ENCODE results near the gene WDR37.

DNA sequence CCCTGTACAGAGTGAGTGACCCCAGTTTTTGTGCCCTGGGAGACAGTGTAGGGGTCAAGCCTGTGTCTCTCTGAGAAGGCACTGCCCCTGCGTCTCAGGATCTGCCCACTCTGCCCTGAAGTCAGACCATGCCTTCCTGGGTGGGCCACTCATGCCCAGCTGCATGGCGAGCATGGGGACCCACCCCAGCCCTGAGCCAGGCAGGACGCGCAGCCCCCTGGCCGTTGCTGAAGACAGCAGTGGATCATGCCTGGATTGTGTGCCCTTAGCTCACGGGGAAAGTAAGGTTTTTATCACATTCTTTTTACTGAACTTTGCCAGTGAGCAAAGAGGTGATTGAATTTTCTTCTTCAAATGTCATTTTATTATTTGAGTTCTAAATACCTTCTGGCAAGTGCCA lies 66.2 kb downstream of the WDR37 start:
- TF ChIP-seq EZH2 (IDR thresholded peaks at IDR 0.05; ENCODE audit: borderline replicate concordance, low read depth, low read length, severe bottlenecking) = no peak
- TF ChIP-seq, protein P1, sequence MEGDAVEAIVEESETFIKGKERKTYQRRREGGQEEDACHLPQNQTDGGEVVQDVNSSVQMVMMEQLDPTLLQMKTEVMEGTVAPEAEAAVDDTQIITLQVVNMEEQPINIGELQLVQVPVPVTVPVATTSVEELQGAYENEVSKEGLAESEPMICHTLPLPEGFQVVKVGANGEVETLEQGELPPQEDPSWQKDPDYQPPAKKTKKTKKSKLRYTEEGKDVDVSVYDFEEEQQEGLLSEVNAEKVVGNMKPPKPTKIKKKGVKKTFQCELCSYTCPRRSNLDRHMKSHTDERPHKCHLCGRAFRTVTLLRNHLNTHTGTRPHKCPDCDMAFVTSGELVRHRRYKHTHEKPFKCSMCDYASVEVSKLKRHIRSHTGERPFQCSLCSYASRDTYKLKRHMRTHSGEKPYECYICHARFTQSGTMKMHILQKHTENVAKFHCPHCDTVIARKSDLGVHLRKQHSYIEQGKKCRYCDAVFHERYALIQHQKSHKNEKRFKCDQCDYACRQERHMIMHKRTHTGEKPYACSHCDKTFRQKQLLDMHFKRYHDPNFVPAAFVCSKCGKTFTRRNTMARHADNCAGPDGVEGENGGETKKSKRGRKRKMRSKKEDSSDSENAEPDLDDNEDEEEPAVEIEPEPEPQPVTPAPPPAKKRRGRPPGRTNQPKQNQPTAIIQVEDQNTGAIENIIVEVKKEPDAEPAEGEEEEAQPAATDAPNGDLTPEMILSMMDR (IDR thresholded peaks at IDR 0.05; ENCODE audit: borderline replicate concordance, extremely low read depth, low read length, poor library complexity, severe bottlenecking) = no peak
